GM10266 (cell line): ENCODE data around the gene SAP30.

Source experiments
- DNase-seq: peaks from one replicate; pipeline ENCODE4 v3.0.0; 2012; ENCODE audit errors: extremely low spot score
- CTCF ChIP-seq: IDR thresholded peaks from 2 replicates; pipeline ENCODE4 v1.5.1; 2012; ENCODE audit warnings: mild to moderate bottlenecking, low read depth; ENCODE audit not compliant: control insufficient read depth, insufficient read depth; ENCODE audit errors: missing control alignments

The SAP30 gene

GRCh38 chr4:173367946-173368345 is 2.8 kb upstream of the SAP30 start:
- no peak for TF ChIP-seq CTCF
- no peak for DNase-seq

- TF ChIP-seq CTCF, result no peak
- peak; percentile 46 for DNase-seq
Measured at GRCh38 chr4:173370130-173370476, 651 bp upstream of the SAP30 start.

GRCh38 chr4:173371292-173372192 is 788 bp downstream of the SAP30 start:
- no peak for TF ChIP-seq CTCF
- peak; percentile 28 for DNase-seq

- TF ChIP-seq CTCF, result no peak
- DNase-seq, result no peak
Measured at GRCh38 chr4:173374588-173374987, 3.8 kb downstream of the SAP30 start.

GRCh38 chr4:173379929-173380328 is 9.2 kb downstream of the SAP30 start:
- DNase-seq, result no peak
- TF ChIP-seq CTCF, result no peak

- DNase-seq, result no peak
- TF ChIP-seq CTCF, result no peak
Measured at GRCh38 chr4:173380987-173381386, 10.2 kb downstream of the SAP30 start.

GRCh38 chr4:173381610-173382009 is 10.9 kb downstream of the SAP30 start:
- no peak for TF ChIP-seq CTCF
- no peak for DNase-seq
